ENCODE measurements around the gene EPSTI1. TPM values are rescaled to one million over a fixed set of nuclear protein-coding genes. Genes with fewer than 3 reads are reported as not detected.

Gene EPSTI1
- total RNA-seq, 6 donors from 2014 or later = 10.2 to 61.8 (median 24.0) TPM

- ATAC-seq (ENCODE audit: low FRiP score in 2 of 2) (no peak), DNase-seq (no peak)
- H3K4me3 ChIP-seq = no peak overlapping the region
- H3K27me3 ChIP-seq = no peaks in the 10 kb centered on the region
- no peak for TF ChIP-seq EP300 (IDR thresholded peaks at IDR 0.05)
- no peak for TF ChIP-seq CTCF (IDR thresholded peaks at IDR 0.05)
- no peak for TF ChIP-seq POLR2AphosphoS5 (IDR thresholded peaks at IDR 0.05)
- no peak for TF ChIP-seq POLR2A (IDR thresholded peaks at IDR 0.05)
- 75 to 79% methylated on average over 2 of the region's 2 CpGs for WGBS, 2 donors
- peaks cover 0 to 31% (median 10%) of the 10 kb centered on the region in 4 donors for H3K36me3 ChIP-seq
- no peak overlapping the region for H3K27ac ChIP-seq
- peaks cover 19 to 24% (median 21%) of the 10 kb centered on the region in 4 donors for H3K4me1 ChIP-seq
- H3K9me3 ChIP-seq = no peaks in the 10 kb centered on the region
These were observed 26.8 kb downstream of the EPSTI1 start for GRCh38 chr13:42965281-42965680.

GRCh38 chr13:42964761-42965161 is 27.3 kb downstream of the EPSTI1 start:
- DNase-seq = no peak
- TF ChIP-seq EP300 (IDR thresholded peaks at IDR 0.05) = no peak
- TF ChIP-seq CTCF (IDR thresholded peaks at IDR 0.05) = no peak
- TF ChIP-seq POLR2AphosphoS5 (IDR thresholded peaks at IDR 0.05) = no peak
- no peak for TF ChIP-seq POLR2A (IDR thresholded peaks at IDR 0.05)
- ATAC-seq (ENCODE audit: low FRiP score in 2 of 2) = no peak
- no peaks in the 10 kb centered on the region for H3K9me3 ChIP-seq
- H3K27ac ChIP-seq = no peak overlapping the region
- no peak overlapping the region for H3K4me3 ChIP-seq
- H3K4me1 ChIP-seq = peaks cover 15 to 20% (median 17%) of the 10 kb centered on the region in 4 donors
- 87 to 97% methylated on average over 1 of the region's 1 CpG for WGBS, 2 donors
- H3K27me3 ChIP-seq = no peaks in the 10 kb centered on the region
- peaks cover 0 to 36% (median 10%) of the 10 kb centered on the region in 4 donors for H3K36me3 ChIP-seq

- DNase-seq = no peak
- Histone ChIP-seq H3K4me1 (no peaks in the 10 kb centered on the region), H3K9me3 (no peaks in the 10 kb centered on the region), H3K4me3 (no peak overlapping the region), H3K27ac (no peak overlapping the region), H3K27me3 (no peaks in the 10 kb centered on the region), H3K36me3 (peaks cover 0 to 61% (median 13%) of the 10 kb centered on the region in 4 donors)
- TF ChIP-seq CTCF (IDR thresholded peaks at IDR 0.05) = no peak
- no peak for TF ChIP-seq POLR2AphosphoS5 (IDR thresholded peaks at IDR 0.05)
- no peak for TF ChIP-seq EP300 (IDR thresholded peaks at IDR 0.05)
- ATAC-seq (ENCODE audit: low FRiP score in 2 of 2) = no peak
- 76 to 98% methylated on average over 2 of the region's 2 CpGs for WGBS, 2 donors
These were observed 32.4 kb downstream of the EPSTI1 start for GRCh38 chr13:42959615-42960014.

- no peak overlapping the region for H3K27ac ChIP-seq
- H3K27me3 ChIP-seq = no peaks in the 10 kb centered on the region
- H3K4me1 ChIP-seq = no peaks in the 10 kb centered on the region
- 90 to 100% methylated on average over 2 of the region's 2 CpGs for WGBS, 2 donors
- peaks cover 0 to 72% (median 12%) of the 10 kb centered on the region in 4 donors for H3K36me3 ChIP-seq
- no peak overlapping the region for H3K4me3 ChIP-seq
- no peak for TF ChIP-seq EP300 (IDR thresholded peaks at IDR 0.05)
- no peak for TF ChIP-seq POLR2AphosphoS5 (IDR thresholded peaks at IDR 0.05)
- no peak for TF ChIP-seq POLR2A (IDR thresholded peaks at IDR 0.05)
- no peak for TF ChIP-seq CTCF (IDR thresholded peaks at IDR 0.05)
- DNase-seq = no peak
- H3K9me3 ChIP-seq = no peaks in the 10 kb centered on the region
- no peak for ATAC-seq (ENCODE audit: low FRiP score in 2 of 2)
These were observed 34.2 kb downstream of the EPSTI1 start for GRCh38 chr13:42957881-42958280.

- H3K27ac ChIP-seq = no peak overlapping the region
- no peak for TF ChIP-seq CTCF (IDR thresholded peaks at IDR 0.05)
- TF ChIP-seq EP300 (IDR thresholded peaks at IDR 0.05) = no peak
- no peak for TF ChIP-seq POLR2AphosphoS5 (IDR thresholded peaks at IDR 0.05)
- no peak for TF ChIP-seq POLR2A (IDR thresholded peaks at IDR 0.05)
- 88 to 90% methylated on average over 4 of the region's 4 CpGs for WGBS, 2 donors
- H3K36me3 ChIP-seq = peaks cover 0 to 39% (median 14%) of the 10 kb centered on the region in 4 donors
- no peak overlapping the region for H3K4me3 ChIP-seq
- H3K4me1 ChIP-seq = no peaks in the 10 kb centered on the region
- DNase-seq (no peak), ATAC-seq (ENCODE audit: low FRiP score in 2 of 2) (no peak)
- no peaks in the 10 kb centered on the region for H3K27me3 ChIP-seq
- H3K9me3 ChIP-seq = no peaks in the 10 kb centered on the region
These were observed 41.9 kb downstream of the EPSTI1 start for GRCh38 chr13:42950181-42950580.
